HG03039 (cell line): Measurements from ENCODE around the gene TOPORS.
"Not testable (repeated sequence)": the region's sequence is repeated elsewhere in the genome, so short reads cannot be mapped to it uniquely, and the experiment has no call there.

Experiments used
- ATAC-seq: cut with Tn5 transposase; IDR thresholded peaks from one replicate; pipeline ENCODE4 v1.9.1; 2021; ENCODE audit warnings: mild to moderate bottlenecking, moderate library complexity; ENCODE audit not compliant: unreplicated experiment

TOPORS gene

DNA sequence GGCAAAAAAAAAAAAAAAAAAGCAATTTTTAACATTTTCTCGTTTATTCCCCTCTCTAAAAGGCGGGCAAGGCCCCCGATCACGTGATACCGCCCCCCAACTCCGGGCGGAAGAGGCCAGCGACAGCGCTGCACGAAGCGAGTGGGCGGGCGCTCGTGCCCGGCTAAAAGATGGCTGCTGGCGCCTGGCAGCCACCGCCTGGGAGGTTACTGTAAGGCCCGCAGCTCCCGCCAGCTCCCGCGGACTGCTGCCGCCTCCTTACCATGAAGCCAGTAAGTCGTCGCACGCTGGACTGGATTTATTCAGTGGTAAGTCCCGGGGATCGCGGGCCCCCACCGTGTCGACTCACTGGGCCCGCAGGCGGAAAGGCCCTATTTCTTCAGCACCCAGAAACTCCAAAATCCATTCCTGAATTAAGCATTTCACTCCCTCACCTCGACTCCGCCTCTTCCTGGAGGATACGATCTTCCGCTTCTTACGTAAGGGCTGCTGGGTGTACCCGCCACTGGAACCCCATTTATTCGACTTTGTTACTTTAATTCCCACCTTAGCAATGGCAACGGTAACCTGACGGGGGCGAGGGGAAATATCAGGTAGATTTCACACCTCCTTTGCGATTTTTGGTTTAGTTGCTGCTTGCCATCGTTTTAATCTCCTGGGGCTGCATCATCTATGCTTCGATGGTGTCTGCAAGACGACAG, at the start of gene TOPORS, which contains the start of gene SMIM27:
Gene TOPORS (minus strand): TSS at position 415 of the 701 bp plus-strand sequence. CDS start 150 bp downstream, at position 265.
Gene SMIM27 (plus strand): TSS at position 156 of the 701 bp plus-strand sequence. CDS start 108 bp downstream, at position 264.
- peak; percentile 74 for ATAC-seq

GRCh38 chr9:32599021-32599420, 46.6 kb upstream of the TOPORS start:
- not testable (repeated sequence) for ATAC-seq

DNA sequence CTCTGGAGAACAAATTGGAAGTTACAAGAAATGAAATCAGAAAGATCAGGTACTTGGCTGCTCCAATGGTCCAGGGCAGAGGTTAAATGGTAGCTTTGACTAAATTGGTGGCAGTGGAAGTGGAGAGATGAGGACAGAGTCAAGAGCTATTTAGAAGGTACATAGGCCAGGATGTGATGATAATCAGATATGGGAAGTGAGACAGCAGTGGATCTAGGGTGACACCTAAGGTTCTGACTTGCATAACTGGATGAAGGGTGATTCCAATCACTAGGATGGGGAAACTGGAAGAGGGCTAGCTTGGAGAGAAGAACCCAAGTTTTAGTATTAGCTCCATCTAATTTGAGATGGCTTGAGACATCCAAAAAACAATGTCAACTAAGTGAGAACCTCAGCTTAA, 44.5 kb upstream of the TOPORS start:
- no peak for ATAC-seq

DNA sequence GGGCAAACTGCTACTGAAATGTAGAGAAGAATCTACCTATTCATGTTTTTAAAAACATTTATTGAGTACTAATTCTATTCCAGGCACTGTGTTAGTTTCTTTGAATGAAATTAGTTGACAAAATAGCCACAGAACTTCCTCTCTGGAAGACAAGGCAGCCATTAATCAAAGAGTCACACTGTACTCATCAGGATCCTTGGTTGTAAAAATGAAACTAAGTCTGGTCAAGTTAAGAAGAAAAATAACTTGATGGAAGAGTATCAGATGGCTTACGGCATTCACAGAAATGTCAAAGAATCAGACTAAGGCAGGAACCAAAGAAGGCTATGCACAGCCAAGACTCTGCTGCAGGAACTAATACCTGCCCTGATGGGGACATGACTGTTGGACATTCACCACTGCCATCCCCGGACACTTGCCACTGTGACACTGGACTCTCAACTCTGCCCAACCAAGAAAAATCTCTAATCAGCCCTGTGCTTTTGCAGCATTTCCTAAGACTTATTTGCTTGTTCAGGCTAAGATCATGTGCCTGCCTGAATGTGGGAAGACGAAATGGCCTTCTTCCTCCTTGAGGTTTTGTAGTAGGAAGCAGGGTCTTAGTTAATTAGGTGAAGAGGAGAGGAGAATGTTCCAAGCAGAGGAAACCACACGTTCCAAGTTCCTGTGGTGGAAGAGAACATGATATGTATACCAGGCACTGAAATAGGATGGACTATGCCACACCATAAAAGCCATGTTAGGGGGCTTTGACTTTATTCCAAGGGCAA, 43.9 kb upstream of the TOPORS start:
- ATAC-seq: no peak

DNA sequence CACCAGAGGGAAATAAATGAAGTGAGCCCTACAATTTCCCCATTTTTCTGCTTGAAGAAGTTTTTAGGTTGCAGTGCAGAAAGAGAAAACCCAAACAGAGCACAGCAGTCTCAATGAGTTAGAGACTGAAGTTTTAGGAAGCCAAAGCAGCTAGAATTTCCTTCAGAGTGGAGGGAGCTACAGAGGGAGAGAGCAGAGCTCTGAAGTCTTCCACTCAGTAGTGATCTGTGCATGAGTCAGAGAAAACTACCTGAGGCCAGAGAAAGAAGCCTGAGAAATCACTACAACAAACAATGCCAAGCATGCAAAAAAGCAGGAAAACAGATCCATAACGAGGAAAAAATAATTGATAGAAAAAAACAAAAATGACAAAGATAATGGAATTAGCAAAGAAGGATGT, 38.5 kb upstream of the TOPORS start:
- ATAC-seq: no peak

GRCh38 chr9:32590476-32590875, 38.1 kb upstream of the TOPORS start:
- no peak for ATAC-seq

GRCh38 chr9:32589083-32589723, 36.8 kb upstream of the TOPORS start:
- ATAC-seq: no peak

DNA sequence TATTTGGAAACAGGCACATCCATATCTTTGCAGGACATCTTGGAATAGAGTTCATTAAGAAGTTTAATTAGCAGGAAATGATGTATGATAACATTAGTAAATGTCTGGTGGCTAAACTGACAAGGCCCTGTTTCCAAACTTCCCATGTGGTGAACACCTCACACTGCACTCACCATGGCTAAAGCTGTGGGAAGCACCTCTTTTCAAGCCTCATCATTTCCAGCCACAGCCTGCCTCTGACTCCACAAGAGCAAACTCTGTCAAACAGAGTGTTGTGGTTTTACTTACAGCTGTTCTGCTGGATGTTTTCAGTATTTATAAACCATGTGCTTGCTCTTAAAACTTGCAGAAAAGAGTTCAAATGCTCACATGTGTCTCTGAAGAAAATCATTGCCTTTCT, 35.5 kb upstream of the TOPORS start:
- ATAC-seq: no peak

DNA sequence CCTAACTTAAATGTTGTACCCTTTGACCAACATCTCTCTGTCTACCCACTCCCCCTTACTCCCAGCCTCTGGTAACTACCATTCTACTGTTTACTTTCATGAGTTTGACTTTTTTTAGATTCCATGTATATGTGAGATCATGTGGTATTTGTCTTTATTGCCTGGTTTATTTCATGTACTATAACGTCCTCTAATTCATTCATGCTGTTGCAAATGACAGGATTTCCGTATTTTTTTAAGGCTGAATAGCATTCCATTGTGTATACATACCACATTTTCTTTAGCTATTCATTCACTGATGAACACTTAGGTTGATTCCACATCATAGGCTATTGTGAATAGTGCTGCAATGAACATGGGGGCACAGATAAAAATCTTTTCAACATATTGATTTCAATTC, 32.4 kb upstream of the TOPORS start:
- no peak for ATAC-seq

DNA sequence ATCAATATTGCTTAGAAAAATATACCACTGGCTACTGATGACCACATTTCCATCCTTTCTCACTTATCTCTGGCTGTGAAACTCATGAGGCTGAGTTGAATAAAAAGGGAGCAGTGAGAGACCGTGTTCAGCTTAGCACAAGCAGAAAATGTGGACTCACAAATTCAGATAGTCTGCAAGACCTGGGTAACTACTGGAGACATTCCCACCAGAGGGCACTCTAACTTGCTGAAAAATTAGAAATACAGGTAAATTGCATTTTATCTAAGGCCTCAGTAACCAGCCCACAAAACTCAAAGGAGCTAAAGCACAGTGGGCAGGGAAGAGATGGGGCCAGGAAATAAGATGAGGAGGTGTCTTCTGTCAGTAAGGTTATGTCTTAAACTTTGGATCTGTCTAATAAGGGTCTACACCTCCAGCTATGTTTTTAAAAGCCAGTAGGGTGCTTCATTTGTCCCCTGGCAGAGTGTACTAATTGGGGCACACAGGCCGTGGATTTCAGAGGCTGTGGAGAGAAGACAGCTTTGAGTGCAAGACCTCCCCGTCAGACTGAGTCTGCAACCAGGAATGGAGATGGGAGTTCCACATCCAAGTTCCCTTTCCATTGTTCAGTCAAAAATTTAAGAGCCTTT, 29.2 kb upstream of the TOPORS start:
- no peak for ATAC-seq

GRCh38 chr9:32580631-32581300, 28.4 kb upstream of the TOPORS start:
- no peak for ATAC-seq

DNA sequence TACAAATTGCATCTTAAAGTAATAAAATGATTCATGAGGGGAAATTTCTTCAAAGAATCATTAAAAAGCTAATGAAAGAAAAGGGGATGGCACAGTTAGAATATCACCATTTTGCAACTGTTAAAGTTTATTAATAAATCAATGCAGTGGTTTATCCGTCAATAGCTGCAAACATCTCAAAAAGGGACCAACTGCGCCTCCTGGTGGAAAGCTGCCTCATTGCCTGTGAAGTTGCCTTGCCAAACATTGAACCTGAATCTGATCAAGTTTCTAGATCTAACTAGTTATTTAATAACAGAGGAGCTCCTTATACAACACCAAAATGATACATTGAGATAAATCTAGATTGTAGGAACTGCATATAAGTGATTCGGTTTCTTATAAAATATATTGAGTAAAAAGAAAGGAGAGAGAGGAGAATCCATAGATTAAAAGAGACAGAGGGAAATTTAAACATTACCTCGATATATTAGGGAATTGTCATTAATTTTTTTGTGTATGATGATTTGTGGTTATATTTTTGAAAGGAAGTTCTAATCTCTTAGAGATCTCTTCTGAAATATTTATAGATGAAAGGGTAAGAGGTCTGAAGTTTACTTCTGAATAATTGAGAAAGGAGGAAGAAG, 27.4 kb upstream of the TOPORS start:
- no peak for ATAC-seq

DNA sequence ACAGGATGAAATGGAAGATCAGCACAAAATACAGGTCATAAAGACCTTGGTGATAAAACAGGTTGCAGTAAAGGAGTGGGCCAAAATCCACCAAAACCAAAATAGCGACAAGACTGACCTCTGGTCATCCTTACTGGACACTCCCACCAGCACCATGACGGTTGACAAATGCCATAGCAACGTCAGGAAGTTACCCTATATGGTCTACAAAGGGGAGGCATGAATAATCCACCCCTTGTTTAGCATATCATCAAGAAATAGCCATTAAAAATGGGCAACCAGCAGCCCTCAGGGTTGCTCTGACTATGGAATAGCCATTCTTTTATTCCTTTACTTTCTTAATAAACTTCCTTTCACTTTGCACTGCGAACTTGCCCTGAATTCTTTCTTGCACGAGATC, 26.6 kb upstream of the TOPORS start:
- no peak for ATAC-seq

- no peak for ATAC-seq
Measured at GRCh38 chr9:32577316-32577715, 24.9 kb upstream of the TOPORS start.

GRCh38 chr9:32574858-32575257, 22.5 kb upstream of the TOPORS start:
- no peak for ATAC-seq

GRCh38 chr9:32573821-32574220, 21.4 kb upstream of the TOPORS start:
- ATAC-seq: no peak

DNA sequence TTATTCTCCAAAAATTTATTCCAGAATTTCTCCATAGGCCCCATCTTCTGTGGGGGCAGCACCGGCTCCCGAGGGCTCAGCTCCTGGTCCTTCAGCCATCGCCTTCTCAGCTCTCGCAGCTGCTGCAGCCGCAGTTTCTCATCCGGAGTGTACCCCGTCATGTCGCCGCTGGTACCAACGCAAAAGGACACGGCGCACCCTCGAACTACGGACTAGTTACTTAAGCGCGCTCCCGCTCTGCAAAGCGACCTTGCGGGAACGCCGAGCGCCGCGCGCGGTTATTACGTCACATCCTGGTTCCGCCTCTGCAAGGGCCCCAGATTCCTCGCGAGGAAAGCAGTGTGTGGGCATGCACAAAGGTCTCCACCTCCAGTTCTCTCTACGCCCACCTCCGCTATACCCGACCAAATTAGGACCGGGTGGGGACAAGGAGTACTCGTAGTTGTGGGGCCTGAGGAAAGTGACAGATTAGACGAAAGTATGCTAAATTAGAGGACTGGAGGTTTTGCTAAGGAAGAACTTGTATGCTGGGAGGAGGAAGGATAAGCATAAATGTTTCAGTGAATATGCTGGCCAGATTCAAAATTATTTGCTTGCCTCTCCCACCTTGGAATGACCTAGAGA, 20.6 kb upstream of the TOPORS start, which contains the start of gene NDUFB6:
Gene NDUFB6 (minus strand): TSS at position 260 of the 624 bp plus-strand sequence. CDS start 99 bp downstream, at position 161.
- ATAC-seq: peak; percentile 78

DNA sequence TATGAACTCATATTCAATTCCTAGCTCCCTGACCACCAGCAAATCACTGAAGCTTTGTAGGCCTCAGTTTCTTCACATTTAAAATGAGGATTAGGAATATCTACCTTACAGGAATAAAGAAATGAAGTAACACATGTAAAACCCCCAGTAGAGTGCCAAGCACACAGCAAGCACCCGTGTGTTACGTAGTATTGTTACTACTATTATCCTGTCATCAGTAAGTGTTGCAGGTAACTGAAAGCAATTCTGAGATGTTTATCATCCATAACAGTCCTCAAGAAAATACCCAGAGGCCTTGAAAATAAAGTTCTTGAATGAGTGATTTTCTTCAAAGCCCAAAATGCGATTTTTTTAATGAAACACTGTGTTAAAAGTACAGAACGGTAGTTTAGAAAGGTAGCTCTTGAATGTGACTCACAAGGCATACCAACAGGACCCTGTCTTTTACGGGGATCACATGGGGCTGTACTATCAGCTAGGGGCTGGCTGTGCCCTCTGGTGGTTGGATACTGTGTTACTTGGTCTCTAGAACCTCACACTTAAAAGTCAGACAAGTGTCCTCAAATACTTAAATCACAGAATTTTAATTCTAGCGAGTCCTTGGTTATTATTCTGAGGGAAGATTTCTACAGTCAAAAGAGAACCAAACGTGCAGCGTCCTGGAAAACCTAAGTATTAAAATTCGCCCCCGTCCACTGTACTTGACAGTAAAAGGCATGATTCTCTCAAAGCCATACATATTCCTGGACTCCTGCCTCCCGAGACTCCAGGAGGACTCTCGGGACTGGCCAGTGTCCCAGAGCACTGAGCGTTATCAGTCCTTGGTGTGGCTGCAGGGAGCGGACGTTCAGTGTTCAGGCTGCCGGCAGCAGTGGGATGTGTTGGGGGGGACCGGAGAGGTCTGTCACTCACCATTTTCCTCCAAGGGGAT, 19.8 kb upstream of the TOPORS start:
- peak; percentile 89 for ATAC-seq

- ATAC-seq: no peak
Measured at GRCh38 chr9:32570262-32570661, 17.9 kb upstream of the TOPORS start.
